Hypothalamus (tissue), 51 donors: ENCODE results near the gene FBXW10.
"Not testable (repeated sequence)": the region's sequence is repeated elsewhere in the genome, so short reads cannot be mapped to it uniquely, and the experiment has no call there.

Experiments
- DNase-seq, 51 donors: peaks; one replicate each; lab custom pipeline; 2025; lab: John Stamatoyannopoulos, UW

FBXW10 gene

GRCh38 chr17:18743699-18744421 is at the start of gene FBXW10:
Gene FBXW10, plus strand, starts transcription at chr17:18744054. Its CDS starts 191 bp downstream, at chr17:18744245.
- DNase-seq = not testable (repeated sequence)

GRCh38 chr17:18695143-18695542 is 48.7 kb upstream of the FBXW10 start:
- not testable (repeated sequence) for DNase-seq

GRCh38 chr17:18698473-18699103 is 45.3 kb upstream of the FBXW10 start:
- peak in 2 of 51 donors; percentile 13 to 26 for DNase-seq

DNA sequence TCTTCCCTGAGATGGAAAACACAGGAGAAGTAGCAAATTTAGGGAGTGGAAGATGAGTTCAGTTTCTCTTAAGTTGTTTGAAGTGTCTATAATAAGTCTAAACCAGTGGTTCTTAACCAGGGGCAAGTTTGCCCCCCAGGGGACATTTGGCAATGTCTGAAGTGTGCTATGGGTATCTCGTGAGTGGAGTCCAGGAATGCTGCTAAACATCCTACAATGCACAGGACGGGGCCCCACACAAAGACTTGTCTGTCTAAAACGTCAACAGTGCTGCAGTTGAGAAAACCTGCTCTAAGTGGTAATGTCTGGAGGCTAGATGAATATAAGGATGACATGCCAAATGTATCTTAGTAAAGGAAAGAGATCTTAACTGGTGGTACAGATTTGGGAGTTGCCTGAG is 37.9 kb upstream of the FBXW10 start:
- not testable (repeated sequence) for DNase-seq

DNA sequence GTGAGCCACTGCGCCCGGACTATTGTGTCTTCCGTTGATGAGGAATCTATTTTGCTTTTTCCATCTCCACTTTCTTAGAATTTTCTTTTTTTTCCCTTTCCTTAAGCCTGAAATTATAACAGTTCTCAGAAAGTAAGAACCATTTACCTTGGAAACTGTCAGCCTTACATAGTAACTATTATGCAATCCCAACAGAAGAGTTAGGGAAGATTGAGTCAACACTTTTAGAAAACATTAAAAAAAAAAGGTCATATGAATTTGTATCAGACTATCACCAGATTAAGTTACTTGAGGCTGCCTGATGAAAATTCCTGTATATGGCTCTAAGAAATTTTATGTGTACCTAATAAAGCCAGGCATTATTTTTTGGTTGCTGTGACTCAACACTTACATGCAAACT is 35.6 kb upstream of the FBXW10 start:
- not testable (repeated sequence) for DNase-seq

DNA sequence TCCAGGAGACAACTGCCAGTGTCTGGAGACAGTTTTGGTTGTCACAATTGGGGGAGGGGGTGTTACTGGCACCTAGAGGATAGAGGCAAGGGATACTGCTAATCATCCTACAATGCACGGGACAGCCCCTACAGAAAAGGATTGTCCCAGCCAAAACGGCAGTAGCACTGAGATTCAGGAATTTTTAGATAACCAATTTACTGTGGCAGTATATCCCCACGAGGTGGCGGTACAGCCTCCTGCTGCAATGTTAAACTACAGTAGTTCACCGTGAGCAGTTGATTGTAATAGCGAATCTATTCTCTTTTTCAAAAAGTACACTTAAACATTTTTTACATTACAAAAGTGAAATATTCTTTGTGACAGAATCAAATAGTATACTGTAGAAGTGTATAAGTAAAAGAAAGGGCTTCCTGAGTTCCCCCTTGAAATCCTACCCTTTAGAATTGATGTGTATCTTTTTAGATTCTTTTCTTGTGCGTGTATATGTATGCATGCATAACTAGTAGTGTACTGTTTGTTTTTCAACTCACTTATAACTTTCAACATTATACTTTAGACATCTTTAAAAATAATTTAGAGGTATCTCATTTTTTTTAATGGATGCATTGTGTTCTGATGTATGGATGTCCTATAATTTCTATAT is 31.4 kb upstream of the FBXW10 start:
- DNase-seq = peak in 34 of 51 donors; percentile 2 to 78 (median 35)

- DNase-seq = not testable (repeated sequence)
Measured at GRCh38 chr17:18718643-18719427, 25.0 kb upstream of the FBXW10 start.

- DNase-seq = not testable (repeated sequence)
Measured at GRCh38 chr17:18719428-18720110, 24.3 kb upstream of the FBXW10 start.

DNA sequence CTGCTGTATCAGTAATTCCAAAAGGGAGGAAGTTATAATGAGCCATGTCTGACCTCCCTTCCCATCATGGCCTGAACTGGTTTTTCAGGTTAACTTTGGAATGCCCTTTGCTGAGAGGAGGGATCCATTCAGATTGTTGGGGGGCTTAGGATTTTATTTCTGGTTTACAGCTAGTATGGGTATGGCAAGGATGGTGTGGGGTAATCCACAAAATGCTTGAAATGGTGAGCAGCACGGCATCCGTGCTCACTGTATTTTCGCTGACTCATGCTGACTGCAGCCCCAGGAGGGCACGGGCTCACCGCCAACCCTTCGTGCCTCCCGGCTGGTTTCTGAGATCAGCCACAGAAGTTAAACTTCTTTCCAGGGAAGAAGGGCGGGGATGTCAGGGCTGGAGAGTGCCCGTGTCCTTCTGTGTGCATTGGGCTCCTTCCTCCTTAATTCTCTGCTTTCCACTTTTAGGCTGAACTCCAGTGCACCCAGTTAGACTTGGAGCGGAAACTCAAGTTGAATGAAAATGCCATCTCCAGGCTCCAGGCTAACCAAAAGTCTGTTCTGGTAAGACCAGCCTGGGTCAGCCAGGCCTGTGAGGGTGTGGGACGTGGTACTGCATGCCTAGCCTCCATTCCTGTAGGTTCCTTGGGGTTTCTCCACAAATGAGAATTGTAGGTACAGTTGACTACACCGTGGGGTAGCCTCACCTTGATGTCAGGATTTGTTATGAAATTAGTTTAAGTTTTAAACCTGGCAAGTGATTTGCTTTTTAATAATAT is 21.9 kb upstream of the FBXW10 start:
- not testable (repeated sequence) for DNase-seq

GRCh38 chr17:18722612-18723011 is 21.2 kb upstream of the FBXW10 start:
- DNase-seq = not testable (repeated sequence)

DNA sequence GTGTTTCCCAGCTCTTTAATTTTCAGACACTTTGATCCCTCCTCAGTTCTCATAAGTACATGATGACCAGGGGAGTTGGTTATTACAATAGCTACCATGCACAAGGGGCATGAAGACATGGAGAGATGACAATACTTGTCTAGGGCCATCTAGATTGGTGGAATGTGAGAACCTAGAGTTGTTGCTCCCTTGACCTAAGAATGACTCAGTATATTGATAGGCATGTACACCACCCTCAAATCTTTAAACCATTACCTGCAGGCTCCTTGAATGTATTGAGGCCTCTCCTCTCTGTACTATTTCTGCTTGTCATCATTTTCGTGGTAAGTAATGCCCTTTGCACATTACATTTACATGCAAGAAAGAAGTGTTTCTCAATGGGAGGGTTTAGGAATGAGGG is 20.3 kb upstream of the FBXW10 start:
- not testable (repeated sequence) for DNase-seq

DNA sequence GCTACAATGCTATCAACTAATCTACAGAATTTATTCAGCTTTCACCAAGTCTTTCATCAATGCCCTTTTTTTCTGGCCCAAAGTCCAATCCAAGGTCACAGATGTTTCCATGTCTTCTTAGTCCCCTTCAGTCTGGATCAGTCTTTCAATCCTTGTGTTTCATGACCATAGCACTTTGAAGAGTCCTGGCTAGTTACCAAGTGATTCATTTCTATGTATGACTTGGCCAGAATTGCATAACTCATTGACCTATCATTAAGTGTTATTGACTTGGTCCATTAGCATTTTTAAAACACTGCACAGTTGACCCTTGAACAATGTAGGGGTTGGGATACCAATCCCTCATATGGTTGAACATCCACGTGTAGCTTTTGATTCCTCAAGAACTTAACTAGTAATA is 11.4 kb upstream of the FBXW10 start:
- DNase-seq = not testable (repeated sequence)

GRCh38 chr17:18733350-18733749 is 10.5 kb upstream of the FBXW10 start:
- peak in 3 of 51 donors; percentile 2 to 10 (median 9) for DNase-seq

GRCh38 chr17:18739616-18740391 is 4.0 kb upstream of the FBXW10 start:
- not testable (repeated sequence) for DNase-seq

DNA sequence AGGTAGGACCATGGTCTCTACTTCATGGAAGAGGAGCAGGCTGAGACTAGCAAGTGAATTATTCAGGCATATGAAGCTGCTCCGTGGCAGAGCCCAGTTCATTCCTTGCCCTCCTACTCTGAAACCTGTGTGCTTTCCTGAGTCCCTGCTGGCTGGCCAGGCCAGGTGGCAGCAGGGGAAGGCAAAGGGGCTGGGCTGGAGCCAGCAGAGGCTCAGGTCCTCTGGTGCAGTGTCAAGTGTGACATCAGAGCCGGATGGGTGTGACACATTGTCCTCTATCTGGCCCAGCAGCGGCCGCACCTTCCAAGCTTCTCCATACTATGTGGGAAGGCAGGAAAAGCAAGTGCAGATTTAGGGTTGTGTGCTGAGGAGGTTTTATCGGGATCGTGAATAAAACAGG is 2.6 kb upstream of the FBXW10 start:
- DNase-seq = not testable (repeated sequence)

- DNase-seq = not testable (repeated sequence)
Measured at GRCh38 chr17:18744726-18745125, 872 bp downstream of the FBXW10 start.

DNA sequence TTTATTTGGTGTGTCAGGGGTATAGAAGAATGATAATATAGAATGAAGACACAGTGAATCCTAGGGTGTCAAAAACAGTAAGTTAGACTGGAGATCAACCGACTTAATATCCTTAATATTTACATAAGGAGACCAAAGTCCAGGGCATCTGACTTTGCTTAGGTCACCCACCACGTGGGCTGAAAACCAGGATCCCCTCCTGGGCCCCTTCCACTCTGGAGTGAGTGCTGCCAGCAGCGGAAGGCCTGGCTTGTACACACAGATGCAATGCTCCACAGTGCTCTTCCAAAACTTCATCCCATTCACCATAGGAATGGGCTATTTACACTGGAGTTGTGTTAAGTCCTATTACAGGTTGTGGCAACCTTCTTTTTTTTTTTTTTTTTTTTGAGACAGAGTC is 2.7 kb downstream of the FBXW10 start:
- not testable (repeated sequence) for DNase-seq

DNA sequence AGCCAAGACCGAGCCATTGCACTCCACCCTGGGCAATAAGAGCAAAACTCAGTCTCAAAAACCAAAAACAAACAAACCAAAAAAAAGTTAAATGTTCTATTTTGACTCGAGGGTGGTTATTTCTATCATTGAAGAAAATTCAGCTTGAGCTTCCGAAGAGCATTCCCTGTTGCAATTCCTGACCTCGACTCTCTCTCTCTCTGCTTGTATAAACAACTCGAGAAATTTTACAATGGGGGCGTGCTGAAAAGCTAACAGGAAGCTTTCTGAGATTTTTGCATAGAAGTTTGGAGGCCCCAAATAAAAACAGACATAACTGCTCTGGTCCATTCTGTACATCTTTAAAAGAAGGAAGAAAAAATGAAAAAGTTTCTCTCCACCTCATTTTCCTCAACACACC is 3.6 kb downstream of the FBXW10 start:
- DNase-seq = not testable (repeated sequence)

GRCh38 chr17:18750242-18750641 is 6.4 kb downstream of the FBXW10 start:
- not testable (repeated sequence) for DNase-seq
